Stimulated activated CD4-positive, alpha-beta T cell treated with anti-CD3 and anti-CD28 coated beads, TNF-alpha, amount 100 ng/mL, for 4 hours (primary cell): ENCODE data around the gene PFKP.
"Not testable (repeated sequence)": the region's sequence is repeated elsewhere in the genome, so short reads cannot be mapped to it uniquely, and the experiment has no call there.

ENCODE experiments used
- DNase-seq, 3 experiments: peaks; one replicate each; pipeline ENCODE4 v3.0.0-alpha.2; 2020; ENCODE audit warnings: low read depth in 3 of 3

PFKP gene

GRCh38 chr10:3159152-3159551 lies 91.8 kb downstream of the PFKP start:
- DNase-seq, result no peak

DNA sequence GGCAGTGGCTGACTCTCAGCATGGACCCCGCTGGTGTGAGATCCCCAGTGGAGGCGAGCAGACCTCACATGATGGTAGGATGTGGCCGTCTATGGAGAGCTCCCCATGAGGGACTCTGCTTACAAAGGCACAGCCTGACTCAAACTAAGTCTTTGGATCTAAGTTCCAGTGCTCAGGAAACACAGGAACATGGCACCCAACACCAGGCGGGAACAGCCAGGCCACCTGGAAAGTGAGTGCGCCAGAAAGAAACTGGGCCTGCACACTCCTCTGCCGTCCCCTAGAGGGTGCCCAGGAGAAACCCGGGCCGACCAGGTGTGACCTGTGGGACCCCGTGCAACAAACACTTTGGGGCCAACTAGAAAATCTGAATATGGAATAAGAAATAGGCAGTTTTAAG lies 95.2 kb downstream of the PFKP start:
- DNase-seq, result no peak

GRCh38 chr10:3163879-3164278 lies 96.5 kb downstream of the PFKP start:
- DNase-seq, result no peak

DNA sequence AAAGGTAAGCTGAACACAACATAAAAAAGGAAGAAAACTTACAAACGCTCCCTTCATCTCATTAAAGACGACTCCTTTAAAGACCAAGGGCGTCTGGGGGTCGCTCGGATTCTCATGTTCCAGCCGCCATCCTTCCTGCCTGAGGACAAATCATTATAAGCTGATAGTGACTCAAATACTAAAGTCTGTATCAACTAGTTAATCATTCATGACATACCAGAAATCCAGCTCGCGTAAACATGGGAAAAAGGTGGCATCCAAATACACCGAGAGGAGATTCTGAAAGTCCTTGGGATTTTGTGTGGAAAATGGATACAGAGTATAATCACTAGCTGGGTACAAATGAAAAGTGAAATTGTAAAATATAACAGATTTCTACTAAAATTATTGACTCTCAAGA lies 97.8 kb downstream of the PFKP start:
- no peak for DNase-seq

DNA sequence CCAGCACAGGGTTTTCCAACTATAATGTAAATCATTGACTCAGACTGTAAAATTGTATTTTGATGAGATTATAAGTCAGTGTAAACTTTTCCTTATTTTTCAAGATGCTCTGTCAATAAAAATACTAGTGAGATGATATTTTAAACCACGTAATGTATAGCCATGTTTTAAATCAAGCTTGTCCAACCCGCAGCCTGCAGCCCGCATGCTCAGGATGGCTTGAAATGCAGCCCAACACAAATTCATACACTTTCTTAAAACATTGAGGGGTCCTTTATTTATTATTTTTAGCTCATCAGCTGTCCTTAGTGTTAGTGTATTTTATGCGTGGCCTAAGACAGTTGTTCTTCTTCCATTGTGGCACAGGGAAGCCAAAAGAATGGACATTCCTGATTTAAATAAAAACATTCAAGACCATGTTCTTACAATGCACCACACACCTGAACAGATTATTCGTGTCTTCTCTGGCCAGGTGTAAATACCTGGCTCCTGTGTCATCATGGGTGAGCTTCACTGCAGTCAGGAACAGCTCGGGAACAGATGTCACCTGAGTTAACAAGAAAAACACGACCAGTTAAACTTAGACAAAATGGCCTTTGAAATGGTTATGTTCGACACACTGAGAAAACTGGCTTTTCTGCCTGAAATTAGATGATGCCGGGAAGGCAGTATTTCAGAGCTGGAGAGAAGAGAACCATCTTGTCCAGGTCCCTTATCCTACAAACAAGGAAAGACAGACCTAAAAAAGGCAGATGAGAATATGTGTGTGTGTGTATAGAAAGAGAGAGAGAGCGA lies 99.3 kb downstream of the PFKP start:
- DNase-seq, result no peak

- no peak for DNase-seq
Observed at GRCh38 chr10:3167611-3168330, 100.4 kb downstream of the PFKP start.

DNA sequence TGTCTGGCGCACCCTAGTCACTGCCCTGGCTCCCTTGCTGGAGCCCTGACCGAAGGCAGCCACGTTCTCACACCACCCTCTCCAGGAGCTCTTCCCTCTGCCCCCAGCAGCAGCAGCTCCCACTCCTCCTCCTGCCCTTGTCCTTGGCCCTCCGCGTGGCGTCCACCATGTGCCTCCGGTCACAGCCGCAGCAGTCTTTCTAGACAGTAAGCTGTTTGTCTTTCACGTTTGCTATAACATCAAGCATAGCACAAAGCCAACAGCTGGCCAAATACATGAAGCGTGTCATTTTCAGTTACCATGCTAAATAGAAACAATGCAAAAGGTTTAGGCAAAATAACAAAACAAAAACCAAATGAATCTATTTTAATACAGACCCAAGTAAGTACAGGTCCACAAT lies 101.9 kb downstream of the PFKP start:
- no peak for DNase-seq

GRCh38 chr10:3169673-3170072 lies 102.3 kb downstream of the PFKP start:
- DNase-seq, result no peak

DNA sequence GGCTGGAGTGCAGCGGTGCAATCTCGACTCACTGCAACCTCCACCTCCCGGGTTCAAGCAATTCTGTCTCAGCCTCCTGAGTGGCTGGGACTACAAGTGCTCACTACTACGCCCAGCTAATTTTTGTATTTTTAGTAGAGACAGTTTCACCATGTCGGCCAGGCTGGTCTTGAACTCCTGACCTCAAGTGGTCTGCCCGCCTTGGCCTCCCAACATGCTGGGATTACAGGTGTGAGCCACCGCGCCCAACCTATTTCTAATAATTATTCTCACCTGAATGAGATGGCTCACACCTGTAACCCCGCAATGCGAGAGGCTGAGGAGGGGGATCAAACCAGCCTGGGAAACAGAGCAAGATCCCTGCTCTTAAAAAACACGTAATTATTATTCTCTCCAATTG lies 104.1 kb downstream of the PFKP start:
- not testable (repeated sequence) for DNase-seq

DNA sequence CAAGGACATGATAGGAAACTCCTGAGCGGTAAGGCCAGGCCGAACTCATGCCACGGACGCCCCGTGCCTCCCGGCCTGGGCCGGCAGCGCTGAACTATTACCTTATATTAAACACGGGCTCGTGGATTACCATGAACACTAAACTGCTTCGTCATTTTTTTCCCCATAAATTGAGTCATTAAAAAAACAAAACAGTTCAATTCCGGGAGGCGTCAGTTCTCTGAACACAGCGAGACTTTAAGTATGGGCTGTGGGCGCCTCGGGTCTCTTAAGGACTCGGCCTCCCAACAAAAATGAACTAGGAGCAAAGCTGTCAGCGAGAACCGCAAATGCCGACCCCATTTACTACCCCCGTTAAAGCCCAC lies 104.7 kb downstream of the PFKP start:
- DNase-seq, result peak in 1 of 3 experiments; percentile 44

DNA sequence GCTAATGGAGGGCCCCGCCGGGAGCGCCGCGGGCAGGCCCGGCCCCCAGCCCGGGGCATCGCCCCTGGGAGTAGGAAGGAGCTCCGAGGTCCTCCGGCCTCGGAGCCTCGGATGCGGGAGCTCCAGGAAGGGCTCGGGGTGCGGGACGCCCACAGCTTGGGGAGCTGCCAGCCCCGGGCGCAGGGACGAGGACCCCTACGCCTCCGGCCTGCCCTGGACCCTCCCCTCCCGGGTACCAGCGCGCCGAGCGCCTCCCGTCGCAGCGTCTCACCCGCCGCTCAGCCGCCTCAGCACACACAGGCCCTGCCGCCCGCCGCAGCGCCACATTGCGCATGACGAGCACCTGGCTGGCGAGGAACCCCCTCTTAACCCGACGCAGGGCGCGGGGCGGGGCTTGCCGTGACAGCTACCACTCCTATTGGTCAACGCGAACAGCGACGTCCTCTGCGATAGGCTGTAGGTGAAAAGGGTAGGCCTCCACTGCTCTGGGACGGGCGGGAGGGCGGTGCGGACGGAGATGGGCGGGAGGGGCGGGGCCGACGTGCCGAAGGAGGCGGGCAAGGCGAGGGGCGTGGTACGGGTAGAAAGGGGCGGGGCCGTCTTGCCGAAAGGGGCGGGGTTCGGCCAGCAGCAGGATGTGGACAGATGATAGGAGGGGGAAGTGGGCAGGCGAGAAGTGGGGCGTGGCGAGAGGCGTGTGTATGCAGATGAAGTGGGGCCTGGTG lies 105.3 kb downstream of the PFKP start, which contains the start of gene PITRM1:
Gene PITRM1 (minus strand): TSS at position 337 of the 725 bp plus-strand sequence. CDS start 10 bp downstream, at position 327.
- peak; percentile 94 to 99 (median 98) for DNase-seq

DNA sequence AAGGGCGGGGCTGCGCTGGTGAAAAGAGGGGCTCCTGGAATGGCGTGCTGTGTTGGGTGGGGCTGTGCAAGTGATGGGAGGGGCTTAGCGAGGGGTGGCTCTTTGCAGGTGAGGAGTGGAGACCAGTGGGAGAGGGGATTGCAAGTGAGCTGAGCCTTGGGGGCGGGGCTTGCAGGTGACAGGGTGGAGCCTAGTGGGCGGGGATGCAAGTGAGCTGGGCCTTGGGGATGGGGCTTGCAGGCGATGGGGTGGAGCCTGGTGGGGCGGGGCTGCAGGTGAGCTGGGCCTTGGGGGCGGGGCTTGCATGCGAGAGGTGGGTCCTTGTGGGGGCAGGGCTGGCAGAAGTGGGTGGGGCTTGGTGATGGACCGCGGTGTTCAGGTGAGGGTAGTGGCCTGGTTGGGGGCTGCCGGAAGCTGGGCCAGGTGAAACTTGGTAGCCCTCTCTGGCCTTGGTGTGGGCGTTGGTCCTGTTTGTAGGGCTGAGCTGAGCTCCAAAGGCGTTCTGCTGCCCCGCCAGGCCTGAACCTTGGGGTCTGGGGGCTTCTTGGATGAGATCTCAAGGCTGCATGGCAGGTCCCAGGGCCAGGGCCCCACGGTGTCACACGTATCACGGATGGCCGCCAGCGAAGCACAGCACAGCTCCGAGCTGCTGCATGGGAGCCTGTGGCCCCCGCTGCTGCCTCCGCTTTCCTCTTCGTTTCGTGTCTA lies 106.0 kb downstream of the PFKP start:
- peak in 1 of 3 experiments; percentile 55 for DNase-seq

DNA sequence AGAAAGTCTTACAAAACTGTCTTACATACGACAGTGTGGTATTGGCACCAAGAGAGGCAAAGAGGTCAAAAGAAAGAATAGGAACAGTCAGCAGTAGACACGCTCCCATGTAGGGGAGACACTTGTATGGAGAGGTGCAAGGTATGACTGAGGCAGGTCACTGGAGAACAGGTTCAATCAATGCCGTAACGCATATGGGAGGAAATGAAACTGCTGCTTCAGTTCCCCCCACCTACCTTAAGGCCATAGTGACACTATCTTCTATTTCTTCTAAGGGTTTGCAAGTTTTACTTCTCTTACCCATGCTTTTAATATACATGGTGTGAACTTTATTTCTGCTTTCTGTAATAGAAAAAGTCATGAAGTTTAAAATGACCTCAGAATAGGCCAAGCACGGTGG lies 110.7 kb downstream of the PFKP start:
- no peak for DNase-seq

DNA sequence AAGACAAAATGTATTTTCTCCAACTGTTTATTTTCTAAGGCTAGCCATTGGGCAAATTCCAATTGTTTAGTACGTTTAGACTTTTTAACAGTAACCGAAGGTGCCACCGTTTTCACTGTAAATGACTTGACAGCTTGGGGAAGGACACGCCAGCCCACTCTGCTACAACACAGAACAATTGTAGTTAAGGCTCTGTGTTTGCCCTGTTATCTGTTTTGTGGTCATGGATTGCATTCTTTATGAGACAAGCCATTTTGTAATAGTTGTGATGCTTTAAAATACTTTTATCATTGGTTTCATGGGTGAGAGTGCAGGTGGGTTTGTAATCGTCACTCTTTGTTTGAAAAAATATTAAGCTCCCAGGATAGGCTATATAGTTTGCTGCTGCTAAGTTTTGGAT lies 111.8 kb downstream of the PFKP start:
- DNase-seq, result no peak

DNA sequence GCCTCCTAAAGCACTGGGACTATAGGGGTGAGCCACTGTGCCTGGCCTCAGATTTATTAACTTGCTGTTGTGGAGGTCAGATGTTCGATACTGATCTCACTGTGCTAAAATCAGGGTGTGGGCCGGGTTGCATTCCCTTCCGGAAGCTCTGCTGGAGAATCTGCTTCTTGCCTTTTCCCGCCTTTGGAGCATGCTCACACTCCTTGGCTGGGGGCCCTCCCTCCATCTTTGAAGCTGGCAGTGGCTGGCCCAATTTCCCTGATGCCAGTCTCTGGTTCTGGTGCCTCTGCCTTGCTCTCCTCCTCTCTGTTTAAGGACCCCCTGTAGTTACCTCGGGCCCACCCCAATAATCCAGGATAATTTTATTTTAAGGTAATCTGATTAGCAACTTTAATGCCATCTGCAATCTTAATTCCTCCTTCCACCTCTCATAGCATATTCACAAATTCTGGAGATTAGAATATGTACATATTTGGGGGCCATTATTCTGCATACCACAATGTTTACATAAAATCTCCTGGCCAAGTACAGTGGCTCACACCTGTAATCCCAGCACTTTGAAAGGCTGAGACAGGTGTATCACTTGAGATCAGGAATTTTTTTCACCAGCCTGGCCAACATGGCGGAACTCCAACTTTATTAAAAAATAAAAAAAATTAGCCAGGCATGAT lies 113.1 kb downstream of the PFKP start:
- no peak for DNase-seq

DNA sequence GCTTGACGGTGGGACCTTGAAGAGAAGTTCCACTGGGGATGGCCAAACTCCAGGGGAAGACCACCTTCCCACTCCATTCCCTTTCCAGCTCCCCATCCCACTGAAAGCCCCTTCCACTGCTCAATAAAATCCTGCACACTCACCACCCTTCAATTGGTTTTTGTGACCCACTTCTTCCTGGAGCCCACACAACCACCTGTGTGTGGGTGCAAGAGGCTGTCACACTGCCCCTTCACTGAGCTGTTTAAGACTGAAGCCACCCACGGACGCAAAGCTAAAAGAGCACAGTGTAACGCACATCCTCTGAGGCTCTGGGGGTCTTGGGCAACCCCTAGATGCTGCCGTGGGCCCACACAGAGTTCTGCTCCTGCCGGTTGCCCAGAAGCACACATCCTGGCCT lies 118.0 kb downstream of the PFKP start:
- no peak for DNase-seq

- peak in 2 of 3 experiments; percentile 24 to 36 for DNase-seq
Observed at GRCh38 chr10:3186368-3186767, 119.0 kb downstream of the PFKP start.
